IPS-NIHi7 (cell line): ENCODE measurements around the gene PGRMC2.

ENCODE experiments used
- DNase-seq: peaks from one replicate; pipeline ENCODE4 v3.0.0; 2012; ENCODE audit warnings: mixed read lengths; ENCODE audit errors: extremely low spot score

The PGRMC2 gene

GRCh38 chr4:128220286-128221235, 67.1 kb downstream of the PGRMC2 start:
- DNase-seq: no peak
